K562 (cell line): ENCODE measurements around the gene ZNF519.

Experiments used
- ARNT ChIP-seq, 2 experiments: fragments of 450-650 bp; IDR thresholded peaks; 2 replicates each; pipeline ENCODE4 v1.6.1; 2016; ENCODE audit warnings: mild to moderate bottlenecking in 1 of 2
- MXI1 ChIP-seq: IDR thresholded peaks from 2 replicates; pipeline ENCODE4 v1.6.1; 2011; ENCODE audit warnings: low read depth, mild to moderate bottlenecking, improper control_type of control experiment, low read length

DNA sequence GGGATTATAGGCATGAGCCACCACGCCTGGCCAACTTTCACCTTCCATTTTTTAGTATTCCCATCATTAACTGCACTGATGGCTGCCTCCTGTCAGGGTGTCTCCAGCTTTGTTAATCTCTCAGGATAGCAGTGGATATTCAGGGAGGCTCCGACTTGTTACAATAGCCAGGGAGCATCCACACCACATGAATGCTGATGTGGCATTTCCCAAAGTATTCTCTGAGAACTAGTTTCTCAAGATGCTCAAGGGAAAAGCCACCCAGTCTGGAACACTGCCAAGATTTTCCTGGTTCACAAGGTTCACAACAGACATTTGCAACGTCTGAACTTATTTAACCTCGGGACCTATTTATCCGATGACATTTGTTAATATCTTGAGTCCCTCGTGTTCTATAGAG is 33.8 kb downstream of the ZNF519 start:
- no peak for TF ChIP-seq MXI1
- TF ChIP-seq ARNT (IDR thresholded peaks at IDR 0.05), result no peak
